Left cardiac atrium (tissue), 4 donors: Measurements from ENCODE around the gene TRIM26. TPM values are rescaled to one million over a fixed set of nuclear protein-coding genes. Genes with fewer than 3 reads are reported as not detected.

Experiments used
- ATAC-seq, 2 donors: fragments of 200-7000 bp; cut with Tn5 transposase; one replicate each; pipeline ENCODE4 v1.9.1; 2020; ENCODE audit warnings: mild to moderate bottlenecking in 2 of 2, moderate library complexity in 2 of 2
- DNase-seq: peaks from one replicate; pipeline ENCODE4 v3.0.0-alpha.2; 2020
- intact Hi-C, 2 donors: fragments of 100-400 bp; cut with DNase I; formaldehyde crosslinking; loops; one replicate each; pipeline versions ENCODE4 v1.14.1 to v1.15.1; 2022 to 2023
- total RNA-seq, 2 donors: library from RNA; stranded (reverse); fragmentation: NEBNext Ultra II Directional; extraction: Animal tissue kit (Norgen Biotek cat#: 25700); gene quantifications; one replicate each; pipeline ENCODE4 v1.2.1, GENCODE V29; 2021
- donor health status: DM: no; HTN: yes; CAD: no.
- donor health status: DM: no; HTN: yes; CAD: no; lungs with severe emphysema.
- donor health status: DM: yes; HTN: yes; CAD: no.
- donor health status: Dilated cardiomyopathy.

Gene TRIM26
- total RNA-seq, 2 donors from 2014 or later: 22.1 to 24.1 TPM

GRCh38 chr6:30160008-30160784 lies 53.0 kb downstream of the TRIM26 start:
- intact Hi-C loops: no loop called here
- DNase-seq (no peak), ATAC-seq (no peak)

- ATAC-seq: no peak
- intact Hi-C loops: no loop called here
- DNase-seq: no peak
Observed at GRCh38 chr6:30158475-30159040, 54.6 kb downstream of the TRIM26 start.

GRCh38 chr6:30157999-30158398 lies 55.2 kb downstream of the TRIM26 start:
- intact Hi-C loops: no loop called here
- DNase-seq (no peak), ATAC-seq (no peak)

GRCh38 chr6:30157581-30157980 lies 55.6 kb downstream of the TRIM26 start:
- DNase-seq: no peak
- intact Hi-C loops: no loop called here

GRCh38 chr6:30156774-30157173 lies 56.4 kb downstream of the TRIM26 start:
- no peak for ATAC-seq
- intact Hi-C loops: no loop called here
- no peak for DNase-seq

More at GRCh38 chr6:30157581-30157980, 55.6 kb downstream of the TRIM26 start:
- no peak for ATAC-seq

- intact Hi-C loops: no loop called here
- ATAC-seq (peak in 1 of 2 donors; percentile 80), DNase-seq (peak; percentile 64)
Observed at GRCh38 chr6:30156262-30156599, 57.0 kb downstream of the TRIM26 start.

GRCh38 chr6:30155520-30156261 lies 57.5 kb downstream of the TRIM26 start:
- no peak for ATAC-seq

GRCh38 chr6:30154709-30155519 lies 58.3 kb downstream of the TRIM26 start:
- ATAC-seq: peak in 1 of 2 donors; percentile 79
- intact Hi-C loops: no loop called here
- DNase-seq: no peak

More at GRCh38 chr6:30155520-30156261, 57.5 kb downstream of the TRIM26 start:
- no peak for DNase-seq
- intact Hi-C loops: no loop called here

GRCh38 chr6:30154061-30154460 lies 59.1 kb downstream of the TRIM26 start:
- no peak for DNase-seq
- no peak for ATAC-seq
- intact Hi-C loops: no loop called here

- ATAC-seq (no peak), DNase-seq (no peak)
- intact Hi-C loops: no loop called here
Observed at GRCh38 chr6:30152910-30153610, 60.1 kb downstream of the TRIM26 start.

GRCh38 chr6:30152016-30152673 lies 61.1 kb downstream of the TRIM26 start:
- no peak for DNase-seq
- no peak for ATAC-seq
- intact Hi-C loops: no loop called here

GRCh38 chr6:30151580-30151979 lies 61.6 kb downstream of the TRIM26 start:
- ATAC-seq (no peak), DNase-seq (no peak)
- intact Hi-C loops: no loop called here

GRCh38 chr6:30150671-30151395 lies 62.4 kb downstream of the TRIM26 start:
- intact Hi-C loops: no loop called here
- DNase-seq (no peak), ATAC-seq (no peak)

GRCh38 chr6:30149858-30150550 lies 63.2 kb downstream of the TRIM26 start:
- intact Hi-C loops: no loop called here
- ATAC-seq (no peak), DNase-seq (no peak)

GRCh38 chr6:30149234-30149633 lies 64.0 kb downstream of the TRIM26 start:
- intact Hi-C loops: no loop called here
- DNase-seq (no peak), ATAC-seq (no peak)

GRCh38 chr6:30147096-30147495 lies 66.1 kb downstream of the TRIM26 start:
- ATAC-seq (no peak), DNase-seq (no peak)
- intact Hi-C loops: no loop called here

- intact Hi-C loops: no loop called here
- ATAC-seq: no peak
- DNase-seq: no peak
Observed at GRCh38 chr6:30145818-30146217, 67.4 kb downstream of the TRIM26 start.
